ENCODE data around the gene ANO6. TPM values are rescaled to one million over a fixed set of nuclear protein-coding genes. Genes with fewer than 3 reads are reported as not detected.

The ANO6 gene
- total RNA-seq, 1 experiment from 2014 or later: 46.8 TPM

GRCh38 chr12:45342171-45342570 lies 126.3 kb downstream of the ANO6 start:
- no peak for ATAC-seq
- Mint-ChIP-seq H3K4me1 (peaks cover 25% of the 10 kb centered on the region), H3K27ac (no peak overlapping the region), H3K9me3 (no peaks in the 10 kb centered on the region), H3K27me3 (ENCODE audit: low read depth) (no peaks in the 10 kb centered on the region), H3K4me3 (no peak overlapping the region), H3K36me3 (no peaks in the 10 kb centered on the region)
- ChIA-PET CTCF (no interaction called here), POLR2A (no interaction called here)
- TF ChIP-seq ZNF263 (CRISPR knock-in tag; IDR thresholded peaks at IDR 0.05; ENCODE audit: low read depth): no peak
- no peak for TF ChIP-seq SMAD3 (CRISPR knock-in tag; IDR thresholded peaks at IDR 0.05; ENCODE audit: borderline replicate concordance)
- TF ChIP-seq ETV6 (CRISPR knock-in tag; IDR thresholded peaks at IDR 0.05): no peak
- no peak for TF ChIP-seq ZNF416 (CRISPR knock-in tag; IDR thresholded peaks at IDR 0.05)
- no peak for TF ChIP-seq CBFB (CRISPR knock-in tag; IDR thresholded peaks at IDR 0.05; ENCODE audit: low read depth)
- TF ChIP-seq IRF2 (CRISPR knock-in tag; IDR thresholded peaks at IDR 0.05; ENCODE audit: borderline replicate concordance, low read depth): no peak
- TF ChIP-seq PRRX2 (CRISPR knock-in tag; IDR thresholded peaks at IDR 0.05): no peak
- no peak for TF ChIP-seq PREB (CRISPR knock-in tag; IDR thresholded peaks at IDR 0.05; ENCODE audit: borderline replicate concordance)
- TF ChIP-seq NR2C2 (CRISPR knock-in tag; IDR thresholded peaks at IDR 0.05): no peak
- no peak for TF ChIP-seq ESRRA (CRISPR knock-in tag; IDR thresholded peaks at IDR 0.05; ENCODE audit: borderline replicate concordance)
- TF ChIP-seq STAT6 (CRISPR knock-in tag; conservative IDR thresholded peaks at IDR 0.05; ENCODE audit: low read depth): no peak
- no peak for TF ChIP-seq JAZF1 (CRISPR knock-in tag; IDR thresholded peaks at IDR 0.05)
- TF ChIP-seq ZBTB43 (CRISPR knock-in tag; IDR thresholded peaks at IDR 0.05): no peak
- no peak for TF ChIP-seq FOXP4 (CRISPR knock-in tag; IDR thresholded peaks at IDR 0.05)
- TF ChIP-seq ZNF121 (CRISPR knock-in tag; IDR thresholded peaks at IDR 0.05): no peak
- TF ChIP-seq ZMAT4 (CRISPR knock-in tag; IDR thresholded peaks at IDR 0.05): no peak
- TF ChIP-seq GTF2I (CRISPR knock-in tag; conservative IDR thresholded peaks at IDR 0.05): no peak
- no peak for TF ChIP-seq FOXJ3 (CRISPR knock-in tag; IDR thresholded peaks at IDR 0.05; ENCODE audit: borderline replicate concordance)
- no peak for TF ChIP-seq ATF1 (CRISPR knock-in tag; IDR thresholded peaks at IDR 0.05)
- no peak for TF ChIP-seq IRF1 (CRISPR knock-in tag; IDR thresholded peaks at IDR 0.05)
- no peak for DNase-seq (ENCODE audit: low spot score)

Measured in WTC11 (cell line).